Measurements from ENCODE around the gene METTL23.

DNA sequence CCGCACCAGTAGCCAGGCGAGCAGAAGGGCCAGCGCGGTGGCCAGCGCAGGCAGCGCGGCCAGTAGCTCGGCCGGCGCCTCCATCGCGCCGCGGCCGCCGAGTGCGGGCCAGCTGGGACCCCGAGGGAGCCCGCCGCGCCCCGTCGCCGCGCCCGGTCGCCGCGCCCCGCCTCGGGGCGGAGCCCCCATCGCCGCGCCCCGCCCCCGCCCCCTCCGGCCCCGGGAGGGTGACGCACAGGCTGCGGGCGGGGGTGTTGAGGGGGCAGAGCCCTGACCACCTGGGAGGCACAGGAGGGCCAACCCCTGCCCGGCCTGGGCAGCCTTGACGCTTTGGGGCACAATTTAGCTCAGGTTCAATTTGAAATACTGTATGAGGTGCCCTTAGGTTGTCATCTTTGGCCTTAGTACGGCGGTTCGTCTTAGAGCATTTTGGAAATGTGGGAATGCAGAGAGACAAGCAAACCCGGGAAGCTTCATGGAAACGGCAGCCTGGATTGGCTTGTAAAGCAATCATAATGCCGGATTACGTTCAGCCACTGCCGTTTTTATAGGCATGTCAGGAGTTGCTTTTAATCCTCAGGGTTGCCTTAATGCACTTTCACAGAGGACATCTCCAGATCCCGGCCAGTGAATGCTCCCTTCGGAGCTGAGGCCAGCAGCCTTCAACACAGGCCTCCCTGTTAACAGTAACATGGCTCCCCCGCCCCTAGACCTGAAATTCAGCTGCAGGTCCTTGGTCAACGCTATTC lies 15.6 kb upstream of the METTL23 start, which contains the start of gene MXRA7:
- TF ChIP-seq EP300 (IDR thresholded peaks at IDR 0.05) (no peak), POLR2AphosphoS5 (IDR thresholded peaks at IDR 0.05) (no peak)
